H1 (cell line): Measurements from ENCODE around the gene LSM10. TPM values are rescaled to one million over a fixed set of nuclear protein-coding genes. Genes with fewer than 3 reads are reported as not detected.

Experiments used
- CTBP2 ChIP-seq: IDR thresholded peaks from 2 replicates; pipeline ENCODE4 v1.7.0; 2011; ENCODE audit warnings: borderline replicate concordance, mild to moderate bottlenecking, moderate library complexity, mixed read lengths, low read length; ENCODE audit not compliant: insufficient read depth, insufficient read length
- SIRT6 ChIP-seq: IDR thresholded peaks from one replicate; pipeline ENCODE4 v1.7.1; 2012; ENCODE audit warnings: low read length, inconsistent platforms
- polyA plus RNA-seq, 7 experiments: library from polyadenylated mRNA; depleted of rRNA in 3 of 7; stranded (reverse) in 5 of 7; unstranded in 2 of 7; fragments of >200 nt in 5 of 7; fragments of 200-250 nt in 2 of 7; gene quantifications; 1 replicate in 5 of 7; 2 replicates in 1 of 7; 4 replicates in 1 of 7; pipeline versions ENCODE4 v1.2.1 to v1.2.3, GENCODE V29; 2011 to 2013; ENCODE audit warnings: missing spikeins in 2 of 7, mixed read lengths in 2 of 7
- total RNA-seq: library from RNA; stranded (reverse); fragmentation: NEBNext Ultra II Directional; extraction: Animal tissue kit (Norgen Biotek cat#: 25700); gene quantifications from 2 replicates; pipeline ENCODE4 v1.2.1, GENCODE V29; 2021

LSM10 gene
- total and polyA plus RNA-seq, 2 of the 8 experiments (the other 6 are each of a cell fraction or from before 2014, with no cell fraction given) = 59.5 to 140 TPM

DNA sequence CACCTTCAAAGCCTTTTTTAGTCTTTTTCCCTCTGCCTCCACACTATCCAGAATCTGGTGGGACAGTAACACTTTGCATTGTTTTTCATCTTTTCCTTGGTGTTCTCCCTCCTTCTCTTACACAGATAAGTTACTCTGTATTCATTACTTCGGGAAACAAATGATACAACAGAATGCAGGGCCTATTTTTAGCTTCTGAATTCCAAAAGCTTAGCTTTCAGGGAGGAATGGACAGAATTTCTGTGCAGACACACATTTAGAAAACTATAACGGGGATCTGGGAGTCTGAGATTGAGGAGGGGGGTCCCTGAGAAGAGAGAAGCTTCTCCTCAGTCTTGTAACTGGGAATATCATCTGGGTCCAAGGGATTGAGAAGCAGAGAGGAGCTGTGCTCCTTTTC lies 8.4 kb downstream of the LSM10 start (continued):
- TF ChIP-seq SIRT6 (no peak), CTBP2 (no peak)
- TF ChIP-seq, all 59 proteins: peak for 0
